HL-60 (cell line): ENCODE results near the gene GBX1.

ENCODE experiments used
- DNase-seq, 2 experiments: peaks; one replicate each; pipeline ENCODE4 v3.0.0-alpha.2; 2010 to 2020; ENCODE audit warnings: low read depth in 1 of 2, low spot score in 1 of 2
- H3K27ac ChIP-seq: fragments of 250-450 bp; sonication (Bioruptor Pico); replicated peaks from 2 replicates; pipeline ENCODE4 v1.5.1; 2020; ENCODE audit warnings: mild to moderate bottlenecking, moderate library complexity
- H3K27me3 ChIP-seq: fragments of 250-450 bp; sonication (Bioruptor Pico); 2 replicates; pipeline ENCODE4 v1.5.1; 2021; ENCODE audit warnings: mild to moderate bottlenecking, moderate library complexity; ENCODE audit not compliant: insufficient read depth, poor library complexity, severe bottlenecking
- H3K4me3 ChIP-seq: replicated peaks from 2 replicates; pipeline ENCODE4 v1.5.1; 2011; ENCODE audit warnings: mild to moderate bottlenecking, control low read depth, low read length; ENCODE audit not compliant: insufficient read depth
- GABPA ChIP-seq: IDR thresholded peaks from 2 replicates; pipeline ENCODE4 v1.6.1; 2012; ENCODE audit warnings: low read depth
- POLR2AphosphoS5 ChIP-seq: IDR thresholded peaks from 2 replicates; pipeline ENCODE4 v1.6.1; 2012; ENCODE audit warnings: low read depth
- SPI1 ChIP-seq: IDR thresholded peaks from 2 replicates; pipeline ENCODE4 v1.6.1; 2012; ENCODE audit warnings: low read depth, mild to moderate bottlenecking, borderline replicate concordance
- TF ChIP-seq, protein P1 (sequence below): IDR thresholded peaks from 2 replicates; pipeline ENCODE4 v1.6.1; 2012; ENCODE audit warnings: low read depth; ENCODE audit not compliant: insufficient replicate concordance
- TF ChIP-seq, protein P2 (sequence below): IDR thresholded peaks from one replicate; pipeline ENCODE4 v1.5.1; 2011; ENCODE audit warnings: low read length, control low read depth, inconsistent platforms; ENCODE audit not compliant: insufficient read depth

Gene GBX1

DNA sequence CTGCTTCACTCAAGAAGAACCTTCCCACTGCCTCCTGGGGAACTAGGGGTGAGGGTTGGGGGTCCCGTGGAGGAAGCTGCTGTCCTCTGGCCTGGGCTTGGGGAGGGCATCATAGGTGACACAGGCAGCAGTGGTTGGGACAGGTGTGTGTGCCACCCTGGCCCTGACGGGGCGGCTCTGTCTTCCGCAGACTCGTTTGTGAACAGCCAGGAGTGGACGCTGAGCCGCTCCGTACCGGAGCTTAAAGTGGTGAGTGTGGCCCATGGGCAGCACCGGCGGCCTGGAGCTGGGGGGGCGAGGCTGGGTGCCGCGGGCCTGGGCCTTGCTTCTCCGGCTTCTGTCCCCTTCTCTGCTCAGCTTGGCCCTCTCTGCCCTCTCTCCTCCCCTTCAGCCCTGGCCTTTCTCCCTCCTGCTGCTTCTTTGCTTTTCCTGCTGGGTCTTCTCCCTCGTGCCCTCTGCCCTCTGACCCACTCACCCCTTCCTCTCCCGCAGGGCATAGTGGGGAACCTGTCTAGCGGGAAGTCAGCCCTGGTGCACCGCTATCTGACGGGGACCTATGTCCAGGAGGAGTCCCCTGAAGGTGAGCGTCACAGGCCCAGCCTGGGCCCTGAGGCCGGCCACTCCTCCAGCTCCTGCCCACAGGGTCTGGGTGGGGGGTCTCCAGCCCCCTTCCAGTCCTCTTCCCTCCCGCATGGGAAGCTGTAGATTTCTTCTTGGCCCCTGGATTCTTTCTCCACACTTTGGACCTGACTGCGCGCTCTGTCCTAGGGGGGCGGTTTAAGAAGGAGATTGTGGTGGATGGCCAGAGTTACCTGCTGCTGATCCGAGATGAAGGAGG is 50.7 kb downstream of the GBX1 start:
- no peaks in the 10 kb centered on the region for H3K27me3 ChIP-seq
- TF ChIP-seq, protein P1, sequence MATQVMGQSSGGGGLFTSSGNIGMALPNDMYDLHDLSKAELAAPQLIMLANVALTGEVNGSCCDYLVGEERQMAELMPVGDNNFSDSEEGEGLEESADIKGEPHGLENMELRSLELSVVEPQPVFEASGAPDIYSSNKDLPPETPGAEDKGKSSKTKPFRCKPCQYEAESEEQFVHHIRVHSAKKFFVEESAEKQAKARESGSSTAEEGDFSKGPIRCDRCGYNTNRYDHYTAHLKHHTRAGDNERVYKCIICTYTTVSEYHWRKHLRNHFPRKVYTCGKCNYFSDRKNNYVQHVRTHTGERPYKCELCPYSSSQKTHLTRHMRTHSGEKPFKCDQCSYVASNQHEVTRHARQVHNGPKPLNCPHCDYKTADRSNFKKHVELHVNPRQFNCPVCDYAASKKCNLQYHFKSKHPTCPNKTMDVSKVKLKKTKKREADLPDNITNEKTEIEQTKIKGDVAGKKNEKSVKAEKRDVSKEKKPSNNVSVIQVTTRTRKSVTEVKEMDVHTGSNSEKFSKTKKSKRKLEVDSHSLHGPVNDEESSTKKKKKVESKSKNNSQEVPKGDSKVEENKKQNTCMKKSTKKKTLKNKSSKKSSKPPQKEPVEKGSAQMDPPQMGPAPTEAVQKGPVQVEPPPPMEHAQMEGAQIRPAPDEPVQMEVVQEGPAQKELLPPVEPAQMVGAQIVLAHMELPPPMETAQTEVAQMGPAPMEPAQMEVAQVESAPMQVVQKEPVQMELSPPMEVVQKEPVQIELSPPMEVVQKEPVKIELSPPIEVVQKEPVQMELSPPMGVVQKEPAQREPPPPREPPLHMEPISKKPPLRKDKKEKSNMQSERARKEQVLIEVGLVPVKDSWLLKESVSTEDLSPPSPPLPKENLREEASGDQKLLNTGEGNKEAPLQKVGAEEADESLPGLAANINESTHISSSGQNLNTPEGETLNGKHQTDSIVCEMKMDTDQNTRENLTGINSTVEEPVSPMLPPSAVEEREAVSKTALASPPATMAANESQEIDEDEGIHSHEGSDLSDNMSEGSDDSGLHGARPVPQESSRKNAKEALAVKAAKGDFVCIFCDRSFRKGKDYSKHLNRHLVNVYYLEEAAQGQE, result no peak
- TF ChIP-seq GABPA, result no peak
- TF ChIP-seq SPI1, result no peak
- no peak for TF ChIP-seq POLR2AphosphoS5
- TF ChIP-seq, protein P2, sequence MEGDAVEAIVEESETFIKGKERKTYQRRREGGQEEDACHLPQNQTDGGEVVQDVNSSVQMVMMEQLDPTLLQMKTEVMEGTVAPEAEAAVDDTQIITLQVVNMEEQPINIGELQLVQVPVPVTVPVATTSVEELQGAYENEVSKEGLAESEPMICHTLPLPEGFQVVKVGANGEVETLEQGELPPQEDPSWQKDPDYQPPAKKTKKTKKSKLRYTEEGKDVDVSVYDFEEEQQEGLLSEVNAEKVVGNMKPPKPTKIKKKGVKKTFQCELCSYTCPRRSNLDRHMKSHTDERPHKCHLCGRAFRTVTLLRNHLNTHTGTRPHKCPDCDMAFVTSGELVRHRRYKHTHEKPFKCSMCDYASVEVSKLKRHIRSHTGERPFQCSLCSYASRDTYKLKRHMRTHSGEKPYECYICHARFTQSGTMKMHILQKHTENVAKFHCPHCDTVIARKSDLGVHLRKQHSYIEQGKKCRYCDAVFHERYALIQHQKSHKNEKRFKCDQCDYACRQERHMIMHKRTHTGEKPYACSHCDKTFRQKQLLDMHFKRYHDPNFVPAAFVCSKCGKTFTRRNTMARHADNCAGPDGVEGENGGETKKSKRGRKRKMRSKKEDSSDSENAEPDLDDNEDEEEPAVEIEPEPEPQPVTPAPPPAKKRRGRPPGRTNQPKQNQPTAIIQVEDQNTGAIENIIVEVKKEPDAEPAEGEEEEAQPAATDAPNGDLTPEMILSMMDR, result no peak
- no peak overlapping the region for H3K4me3 ChIP-seq
- no peak for DNase-seq
- no peak overlapping the region for H3K27ac ChIP-seq

DNA sequence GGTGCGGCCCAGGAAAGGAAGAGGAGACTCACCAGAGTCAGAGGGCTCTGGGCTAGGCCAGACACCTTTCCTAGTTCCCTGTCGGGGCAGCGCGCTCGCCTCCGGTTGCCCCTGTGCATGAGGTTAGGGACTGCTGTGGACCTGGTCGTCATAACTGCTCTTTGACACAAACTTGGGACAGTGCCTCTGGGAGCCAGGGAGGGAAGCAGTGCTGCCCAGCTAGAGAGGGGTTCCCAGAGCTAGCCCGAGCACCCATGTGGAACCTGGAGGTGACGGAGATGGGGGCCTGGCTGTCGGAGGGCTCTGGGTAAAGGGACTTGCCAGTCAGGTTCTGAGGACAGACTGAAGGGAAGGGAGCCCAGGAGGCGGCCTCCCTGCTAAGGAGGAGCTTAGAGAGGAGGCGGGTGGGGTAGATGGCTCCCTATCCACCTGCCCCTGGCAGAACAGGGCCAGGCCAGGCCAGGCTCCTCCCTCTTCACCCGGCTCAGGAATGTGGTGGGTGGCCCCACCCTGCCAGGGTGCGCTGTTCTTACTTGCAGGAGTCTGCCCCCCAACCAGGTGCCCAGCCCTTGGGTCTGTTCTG is 51.6 kb downstream of the GBX1 start:
- DNase-seq, result no peak
- no peak overlapping the region for H3K4me3 ChIP-seq

GRCh38 chr7:151115121-151115835 is 52.2 kb downstream of the GBX1 start:
- TF ChIP-seq, protein P1, result no peak
- TF ChIP-seq, protein P2, result no peak
- no peak for TF ChIP-seq SPI1
- TF ChIP-seq POLR2AphosphoS5, result no peak
- Histone ChIP-seq H3K4me3 (no peak overlapping the region), H3K27me3 (no peaks in the 10 kb centered on the region), H3K27ac (no peak overlapping the region)
- no peak for DNase-seq

More for the DNA sequence above, 51.6 kb downstream of the GBX1 start:
- TF ChIP-seq GABPA, result no peak
- Histone ChIP-seq H3K27ac (no peak overlapping the region), H3K27me3 (no peaks in the 10 kb centered on the region)
